Fibroblast of the aortic adventitia (primary cell): ENCODE data around the gene DHRSX. TPM values are rescaled to one million over a fixed set of nuclear protein-coding genes. Genes with fewer than 3 reads are reported as not detected.
"Not testable (repeated sequence)": the region's sequence is repeated elsewhere in the genome, so short reads cannot be mapped to it uniquely, and the experiment has no call there.

ENCODE experiments used
- DNase-seq: peaks from one replicate; pipeline ENCODE4 v3.0.0-alpha.2; 2010; ENCODE audit warnings: low read depth
- H3K4me3 ChIP-seq: 2 replicates; pipeline ENCODE4 v1.5.1; 2011; ENCODE audit warnings: low read depth, mild to moderate bottlenecking, control low read depth, low read length, moderate library complexity
- CTCF ChIP-seq: IDR thresholded peaks from 2 replicates; pipeline ENCODE4 v1.5.1; 2011; ENCODE audit warnings: mild to moderate bottlenecking, low read length, control low read depth, inconsistent platforms; ENCODE audit not compliant: insufficient read depth
- total RNA-seq: library from RNA; depleted of rRNA; stranded (reverse); fragments of >200 nt; gene quantifications from 2 replicates; pipeline ENCODE4 v1.2.3, GENCODE V29; 2012; ENCODE audit warnings: low replicate concordance

DHRSX gene
- total RNA-seq, 1 donor = 17.5 TPM

DNA sequence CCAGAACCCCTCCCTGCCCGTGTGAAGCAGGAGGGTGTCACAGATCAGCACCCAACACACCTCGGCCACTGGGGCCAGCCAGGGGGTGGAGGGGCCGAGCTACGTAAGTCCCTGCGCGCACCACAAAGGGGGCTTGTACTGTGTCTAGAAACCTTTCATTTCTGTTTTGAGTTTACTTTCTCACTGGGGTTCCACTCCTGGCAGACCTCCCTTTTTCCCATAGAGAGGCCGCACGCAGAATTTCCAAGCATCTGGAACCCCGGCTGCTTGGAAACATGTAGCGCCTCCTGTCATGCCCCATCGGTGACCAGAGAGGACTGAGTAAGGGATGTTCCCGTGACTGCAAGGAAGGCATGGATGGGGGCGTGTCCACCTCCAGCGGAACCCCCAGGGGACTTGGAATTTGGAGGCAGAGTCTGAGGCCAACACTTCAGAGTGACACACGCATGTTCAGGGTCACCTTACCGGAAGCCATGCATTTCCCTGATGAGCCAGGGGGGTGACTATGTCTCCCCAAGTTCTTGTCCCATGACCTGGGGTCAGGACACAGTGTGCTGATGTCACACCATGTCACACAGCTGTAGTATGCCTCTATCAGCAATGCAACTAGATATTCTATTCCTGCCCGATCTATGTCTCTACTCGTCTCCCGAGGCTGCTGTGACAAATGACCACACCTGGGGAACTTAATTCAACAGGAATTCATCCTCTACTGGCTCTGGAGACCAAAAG lies 105.3 kb downstream of the DHRSX start:
- no peak for TF ChIP-seq CTCF
- DNase-seq = no peak
- H3K4me3 ChIP-seq = no peak overlapping the region

DNA sequence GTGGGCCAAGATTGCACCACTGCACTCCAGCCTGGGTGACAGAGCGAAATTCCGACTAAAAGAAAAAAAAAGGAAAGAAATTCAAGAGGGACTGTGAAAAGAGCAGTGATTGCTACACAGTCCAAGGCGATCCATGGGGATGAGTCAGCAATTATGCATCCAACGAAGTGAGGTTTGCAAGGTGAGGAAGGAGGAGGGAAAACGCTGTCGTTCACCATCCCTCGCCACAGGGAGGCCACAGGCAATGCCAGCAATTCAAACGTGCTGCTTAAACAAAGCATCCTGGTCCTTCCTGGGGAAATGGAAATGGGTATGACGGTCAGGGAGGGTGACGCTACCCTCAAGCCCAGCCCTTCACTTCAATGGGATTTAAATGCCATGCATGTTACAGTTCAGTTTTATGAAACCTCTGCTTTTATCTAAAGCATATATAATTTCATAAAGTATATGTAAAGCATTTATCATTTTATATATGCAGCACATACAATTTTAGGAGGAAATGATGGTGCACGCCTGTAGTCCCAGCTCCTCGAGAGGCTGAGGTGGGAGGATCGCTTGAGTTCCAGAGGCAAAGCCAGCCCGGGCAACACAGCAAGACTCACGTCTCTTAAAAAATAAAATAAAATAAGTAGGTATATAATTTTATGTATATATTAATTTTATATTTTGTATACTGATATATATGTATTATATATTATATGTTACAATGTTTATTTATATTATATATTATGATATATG lies 108.7 kb downstream of the DHRSX start:
- DNase-seq = peak; percentile 45
- TF ChIP-seq CTCF = no peak
- H3K4me3 ChIP-seq = no peak overlapping the region

DNA sequence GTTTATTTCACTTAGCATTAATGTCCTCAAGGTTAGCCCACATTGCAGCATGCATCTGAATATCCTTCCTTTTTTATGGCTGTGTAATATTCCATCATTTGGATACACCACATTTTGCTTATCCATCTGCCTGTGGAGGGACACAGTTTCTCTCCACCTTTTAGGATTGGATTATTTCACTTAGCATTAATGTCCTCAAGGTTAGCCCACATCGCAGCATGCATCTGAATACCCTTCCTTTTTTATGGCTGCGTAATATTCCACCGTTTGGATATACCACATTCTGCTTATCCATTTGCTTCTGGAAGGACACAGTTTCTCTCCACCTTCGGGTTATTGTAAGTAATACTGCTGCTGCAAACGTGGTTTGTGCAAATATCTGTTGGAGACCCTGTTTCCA lies 110.0 kb downstream of the DHRSX start:
- TF ChIP-seq CTCF = no peak
- no peak for DNase-seq
- no peak overlapping the region for H3K4me3 ChIP-seq

DNA sequence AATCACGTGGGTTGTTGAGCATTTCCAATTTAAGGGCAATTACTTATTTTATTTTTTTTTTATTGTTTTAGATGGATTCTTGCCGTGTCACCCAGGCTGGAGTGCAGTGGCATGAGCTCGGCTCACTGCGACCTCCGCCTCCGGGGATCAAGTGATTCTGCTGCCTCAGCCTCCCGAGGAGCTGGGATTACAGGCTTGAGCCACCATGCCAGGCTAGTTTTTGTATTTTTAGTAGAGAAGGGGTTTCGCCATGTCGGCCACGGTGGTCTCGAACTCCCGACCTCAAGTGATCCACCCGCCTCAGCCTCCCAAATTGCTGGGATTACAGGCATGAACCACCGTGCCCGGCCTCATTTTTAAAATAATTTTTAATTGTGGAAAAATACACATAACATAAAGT lies 111.0 kb downstream of the DHRSX start:
- H3K4me3 ChIP-seq, DNase-seq: not testable (repeated sequence)

DNA sequence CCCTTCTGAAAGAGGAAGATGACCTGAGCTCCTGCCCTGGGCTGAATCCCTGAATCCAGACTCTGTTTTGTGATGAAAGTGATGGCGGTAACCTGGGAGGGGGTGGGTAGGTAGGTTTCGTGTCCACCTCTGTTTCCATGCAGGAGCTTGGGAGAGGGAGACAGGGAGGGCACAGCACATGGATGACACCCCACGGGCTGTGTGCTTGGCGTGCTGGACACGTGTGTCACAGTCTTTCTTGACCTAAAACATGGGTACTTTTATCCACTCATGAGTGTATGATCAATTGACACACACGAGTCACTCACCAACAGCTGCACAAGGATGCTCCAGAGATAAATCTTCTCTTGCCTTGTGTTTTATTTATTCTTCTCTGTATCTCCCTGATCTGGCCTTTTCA lies 111.5 kb downstream of the DHRSX start:
- H3K4me3 ChIP-seq = no peak overlapping the region
- no peak for DNase-seq
- no peak for TF ChIP-seq CTCF

- no peak overlapping the region for H3K4me3 ChIP-seq
- DNase-seq = no peak
- TF ChIP-seq CTCF = no peak
Observed at GRCh38 chrX:2388669-2389068, 112.1 kb downstream of the DHRSX start.

DNA sequence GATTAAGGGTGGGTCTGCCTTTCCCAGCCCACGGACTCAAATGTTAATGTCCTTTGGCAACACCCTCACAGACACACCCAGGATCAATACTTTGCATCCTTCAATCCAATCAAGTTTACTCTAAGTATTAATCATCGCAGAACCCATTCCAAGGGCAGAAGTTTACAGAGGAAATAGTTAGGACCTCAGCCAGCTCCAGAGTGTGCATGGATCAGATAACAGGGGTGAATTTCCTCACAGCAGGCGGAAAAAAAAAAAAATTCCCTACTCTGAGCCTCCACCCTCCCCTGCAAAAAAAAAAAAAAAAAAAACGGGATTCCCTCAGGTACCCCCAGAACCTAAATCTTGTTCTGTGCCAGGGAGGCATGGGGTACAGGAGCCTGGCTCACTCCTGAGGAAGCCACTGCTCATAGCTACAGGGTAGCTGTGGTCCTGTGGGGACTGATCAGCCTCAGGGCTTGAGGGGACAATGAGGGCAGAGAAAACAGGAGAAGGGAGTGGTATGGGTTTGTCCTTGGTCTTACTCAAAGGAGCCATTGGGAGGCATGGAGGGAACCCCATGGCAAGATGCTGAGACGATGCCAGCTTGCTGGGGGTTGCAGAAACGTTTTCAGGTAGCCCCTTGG lies 113.0 kb downstream of the DHRSX start:
- TF ChIP-seq CTCF = no peak
- no peak overlapping the region for H3K4me3 ChIP-seq
- DNase-seq = peak; percentile 51
